Measurements from ENCODE around the gene SPECC1. TPM values are rescaled to one million over a fixed set of nuclear protein-coding genes. Genes with fewer than 3 reads are reported as not detected.

The SPECC1 gene, protein sequence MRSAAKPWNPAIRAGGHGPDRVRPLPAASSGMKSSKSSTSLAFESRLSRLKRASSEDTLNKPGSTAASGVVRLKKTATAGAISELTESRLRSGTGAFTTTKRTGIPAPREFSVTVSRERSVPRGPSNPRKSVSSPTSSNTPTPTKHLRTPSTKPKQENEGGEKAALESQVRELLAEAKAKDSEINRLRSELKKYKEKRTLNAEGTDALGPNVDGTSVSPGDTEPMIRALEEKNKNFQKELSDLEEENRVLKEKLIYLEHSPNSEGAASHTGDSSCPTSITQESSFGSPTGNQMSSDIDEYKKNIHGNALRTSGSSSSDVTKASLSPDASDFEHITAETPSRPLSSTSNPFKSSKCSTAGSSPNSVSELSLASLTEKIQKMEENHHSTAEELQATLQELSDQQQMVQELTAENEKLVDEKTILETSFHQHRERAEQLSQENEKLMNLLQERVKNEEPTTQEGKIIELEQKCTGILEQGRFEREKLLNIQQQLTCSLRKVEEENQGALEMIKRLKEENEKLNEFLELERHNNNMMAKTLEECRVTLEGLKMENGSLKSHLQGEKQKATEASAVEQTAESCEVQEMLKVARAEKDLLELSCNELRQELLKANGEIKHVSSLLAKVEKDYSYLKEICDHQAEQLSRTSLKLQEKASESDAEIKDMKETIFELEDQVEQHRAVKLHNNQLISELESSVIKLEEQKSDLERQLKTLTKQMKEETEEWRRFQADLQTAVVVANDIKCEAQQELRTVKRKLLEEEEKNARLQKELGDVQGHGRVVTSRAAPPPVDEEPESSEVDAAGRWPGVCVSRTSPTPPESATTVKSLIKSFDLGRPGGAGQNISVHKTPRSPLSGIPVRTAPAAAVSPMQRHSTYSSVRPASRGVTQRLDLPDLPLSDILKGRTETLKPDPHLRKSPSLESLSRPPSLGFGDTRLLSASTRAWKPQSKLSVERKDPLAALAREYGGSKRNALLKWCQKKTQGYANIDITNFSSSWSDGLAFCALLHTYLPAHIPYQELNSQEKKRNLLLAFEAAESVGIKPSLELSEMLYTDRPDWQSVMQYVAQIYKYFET
- 48.9 to 58.4 TPM (median 53.8 TPM) in 5 replicates for total RNA-seq (2022; extraction: Qiagen RNA extraction)

DNA sequence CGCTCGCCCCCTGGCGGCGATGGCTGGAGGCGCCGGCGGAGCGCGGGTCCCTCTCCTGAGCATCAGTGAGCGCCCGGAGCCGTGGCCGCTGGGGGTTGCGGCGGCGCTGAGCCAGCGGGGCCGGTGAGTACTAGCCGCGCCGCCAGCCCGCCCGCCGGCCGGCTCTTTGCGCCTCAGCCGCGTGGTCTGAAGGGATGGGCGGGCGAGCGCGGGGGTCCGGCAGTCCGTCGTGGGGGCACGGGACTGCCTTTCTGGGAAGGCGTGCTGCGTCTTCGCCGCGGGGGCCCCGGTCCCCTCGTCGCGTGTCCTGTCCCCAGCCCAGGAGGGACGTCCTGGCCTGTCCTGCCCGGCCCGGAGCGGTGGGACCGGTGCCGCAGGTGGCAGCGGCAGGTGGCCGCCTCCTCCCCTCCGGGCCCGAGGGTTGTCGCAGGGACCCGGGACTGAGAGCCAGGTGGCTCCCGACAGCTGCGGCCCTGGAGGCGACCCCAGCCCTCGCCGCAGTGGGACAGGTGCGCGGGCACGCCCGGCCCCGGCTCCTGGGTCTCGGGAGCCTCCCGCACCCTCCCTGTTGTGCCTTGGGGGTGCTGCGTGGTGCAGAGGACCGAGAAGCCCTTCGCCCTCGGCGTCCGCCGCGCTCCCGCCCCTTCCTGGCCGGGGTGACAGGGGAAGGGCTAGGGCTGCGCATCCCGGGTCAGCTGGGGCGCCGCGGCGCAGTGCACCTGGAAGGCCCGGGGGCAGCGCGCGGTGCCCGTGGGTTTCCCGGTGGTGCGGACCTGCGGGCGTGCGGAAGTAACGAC is at the start of gene SPECC1:
TSS of gene SPECC1 (plus strand) at position 58 of the 797 bp plus-strand sequence. CDS start 87,293 bp downstream, outside the sequence.

DNA sequence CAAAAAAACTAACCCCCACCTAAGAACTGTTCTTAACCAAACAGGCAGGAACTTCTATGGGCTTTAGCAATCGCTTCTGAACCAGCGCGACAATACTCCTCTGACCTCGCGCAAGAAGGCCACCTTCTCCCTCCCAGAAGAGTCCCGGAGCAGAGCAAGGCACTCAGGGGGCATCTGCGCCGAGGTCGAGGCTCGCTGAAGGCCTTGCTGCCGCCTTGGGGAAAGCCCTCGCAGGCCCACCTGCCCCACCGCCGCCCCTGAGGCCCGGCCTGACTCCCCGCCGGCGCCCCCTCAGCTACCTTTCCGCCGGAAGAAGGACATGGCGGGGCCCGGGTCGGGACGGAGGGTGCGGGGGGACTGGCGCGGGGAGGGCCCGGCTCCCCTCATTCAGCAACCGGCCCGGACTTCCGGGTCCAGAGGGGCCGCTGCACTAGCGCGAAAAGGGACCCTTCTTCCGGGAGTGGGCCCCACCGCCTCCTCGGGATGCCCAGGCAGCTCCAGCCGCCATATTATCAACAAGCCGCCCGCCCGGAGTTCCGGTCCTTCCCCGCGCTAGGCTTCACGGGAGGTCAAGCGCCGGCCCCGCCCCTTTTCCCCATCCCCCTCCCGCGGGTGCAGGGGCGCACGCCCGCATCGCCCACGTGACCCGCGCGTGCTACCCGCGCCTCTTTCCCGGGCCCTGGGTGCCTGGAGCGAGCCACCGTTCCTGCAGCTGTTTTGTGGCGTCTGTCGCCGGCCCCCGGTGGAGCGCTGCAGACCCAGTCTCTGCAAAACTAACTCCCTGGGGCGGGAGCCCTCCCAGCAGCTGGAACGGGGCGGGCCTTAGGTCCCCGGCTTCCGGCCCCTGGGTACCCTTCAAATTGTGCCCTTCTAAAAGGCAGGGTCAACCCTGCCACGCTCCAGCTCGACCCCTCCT is 31.6 kb upstream of the SPECC1 start, which contains the start of gene AKAP10:
TSS of gene AKAP10 (minus strand) at position 536 of the 916 bp plus-strand sequence. CDS start at position 387, 149 bp downstream.

Other genes starting within 250 kb of the SPECC1 start
- gene ULK2, start 141.4 kb upstream of the SPECC1 start, total RNA-seq (2022; extraction: Qiagen RNA extraction): 11.3 to 18.8 TPM (median 17.4 TPM) in 5 replicates
- gene AKAP10, start 31.5 kb upstream of the SPECC1 start, total RNA-seq (2022; extraction: Qiagen RNA extraction): 18.1 to 29.7 TPM (median 25.0 TPM) in 5 replicates